GM10266 (cell line): ENCODE data around the gene CCDC152.
A peak's percentile ranks its signal among the peaks of the same experiment; 100 is the strongest.

Experiments
- DNase-seq: peaks from one replicate; pipeline ENCODE4 v3.0.0; 2012; ENCODE audit errors: extremely low spot score
- CTCF ChIP-seq: IDR thresholded peaks from 2 replicates; pipeline ENCODE4 v1.5.1; 2012; ENCODE audit warnings: mild to moderate bottlenecking, low read depth; ENCODE audit not compliant: control insufficient read depth, insufficient read depth; ENCODE audit errors: missing control alignments

Gene CCDC152

GRCh38 chr5:42759456-42759855 lies 2.8 kb downstream of the CCDC152 start:
- no peak for TF ChIP-seq CTCF
- no peak for DNase-seq

GRCh38 chr5:42760426-42760825 lies 3.8 kb downstream of the CCDC152 start:
- no peak for DNase-seq
- no peak for TF ChIP-seq CTCF

- DNase-seq = no peak
- TF ChIP-seq CTCF = no peak
Measured at GRCh38 chr5:42761791-42762190, 5.2 kb downstream of the CCDC152 start.

GRCh38 chr5:42767491-42768105 lies 11.0 kb downstream of the CCDC152 start:
- DNase-seq = no peak
- peak; percentile 44 for TF ChIP-seq CTCF

GRCh38 chr5:42768106-42768504 lies 11.5 kb downstream of the CCDC152 start:
- no peak for TF ChIP-seq CTCF
- DNase-seq = no peak

GRCh38 chr5:42770003-42770402 lies 13.4 kb downstream of the CCDC152 start:
- no peak for TF ChIP-seq CTCF
- DNase-seq = no peak

GRCh38 chr5:42772265-42772993 lies 15.8 kb downstream of the CCDC152 start:
- no peak for TF ChIP-seq CTCF
- DNase-seq = no peak
